ENCODE measurements around the gene SLC7A7. TPM values are rescaled to one million over a fixed set of nuclear protein-coding genes. Genes with fewer than 3 reads are reported as not detected.

The SLC7A7 gene
- total and polyA plus RNA-seq, 9 of the 15 experiments (the other 6 are each of a cell fraction or from before 2014, with no cell fraction given) = 0.07 to 0.68 (median 0.41) TPM

DNA sequence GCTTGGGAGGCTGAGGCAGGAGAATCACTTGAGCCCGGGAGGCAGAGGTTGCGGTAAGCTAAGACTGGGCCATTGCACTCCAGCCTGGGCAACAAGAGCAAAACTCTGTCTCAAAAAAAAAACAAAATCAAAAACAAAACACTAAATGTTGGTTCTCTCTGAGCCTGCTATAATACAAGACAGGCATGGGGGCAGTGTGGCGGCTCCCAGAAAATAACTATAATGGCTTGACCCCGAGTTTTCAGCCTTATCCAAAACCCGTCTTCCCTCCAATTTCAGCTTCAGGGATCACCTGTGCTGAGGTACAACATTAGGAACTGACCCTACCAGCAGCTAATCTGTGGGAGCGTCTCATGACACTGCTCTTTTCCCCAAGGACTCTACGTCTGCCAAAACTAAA lies 862 bp downstream of the SLC7A7 start (continued):
- TF ChIP-seq, protein P1, sequence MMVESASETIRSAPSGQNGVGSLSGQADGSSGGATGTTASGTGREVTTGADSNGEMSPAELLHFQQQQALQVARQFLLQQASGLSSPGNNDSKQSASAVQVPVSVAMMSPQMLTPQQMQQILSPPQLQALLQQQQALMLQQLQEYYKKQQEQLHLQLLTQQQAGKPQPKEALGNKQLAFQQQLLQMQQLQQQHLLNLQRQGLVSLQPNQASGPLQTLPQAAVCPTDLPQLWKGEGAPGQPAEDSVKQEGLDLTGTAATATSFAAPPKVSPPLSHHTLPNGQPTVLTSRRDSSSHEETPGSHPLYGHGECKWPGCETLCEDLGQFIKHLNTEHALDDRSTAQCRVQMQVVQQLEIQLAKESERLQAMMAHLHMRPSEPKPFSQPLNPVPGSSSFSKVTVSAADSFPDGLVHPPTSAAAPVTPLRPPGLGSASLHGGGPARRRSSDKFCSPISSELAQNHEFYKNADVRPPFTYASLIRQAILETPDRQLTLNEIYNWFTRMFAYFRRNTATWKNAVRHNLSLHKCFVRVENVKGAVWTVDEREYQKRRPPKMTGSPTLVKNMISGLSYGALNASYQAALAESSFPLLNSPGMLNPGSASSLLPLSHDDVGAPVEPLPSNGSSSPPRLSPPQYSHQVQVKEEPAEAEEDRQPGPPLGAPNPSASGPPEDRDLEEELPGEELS (CRISPR knock-in tag; IDR thresholded peaks at IDR 0.05; ENCODE audit: borderline replicate concordance) = no peak
- no peak for TF ChIP-seq OTX1 (CRISPR knock-in tag; IDR thresholded peaks at IDR 0.05)

- ATAC-seq (no peak), FAIRE-seq (no peak), DNase-seq (ENCODE audit: extremely low read depth in 1 of 4, low spot score in 3 of 4) (no peak)
- Histone ChIP-seq H4K20me1 (replicated peaks; ENCODE audit: control insufficient read depth, insufficient read depth, low read length) (no peaks in the 10 kb centered on the region), H3K4me3 (no peak overlapping the region), H3K79me2 (ENCODE audit: control insufficient read depth, insufficient read depth, low read length) (no peaks in the 10 kb centered on the region), H2AFZ (ENCODE audit: low read depth, low read length) (no peak overlapping the region), H3K4me2 (ENCODE audit: insufficient read depth, low read length) (no peak overlapping the region), H3K27ac (ENCODE audit: extremely low read depth, low read depth, low read length) (no peak overlapping the region), H3K36me3 (ENCODE audit: control insufficient read depth, insufficient read depth, low read length) (no peaks in the 10 kb centered on the region), H3K9me1 (ENCODE audit: control insufficient read depth, insufficient read depth, low read length) (no peaks in the 10 kb centered on the region), H3K4me1 (replicated peaks in 1 of 2; ENCODE audit: control insufficient read depth in 2 of 2, insufficient read depth in 2 of 2, low read length in 2 of 2) (no peaks in the 10 kb centered on the region; a peak in 1 of 5 replicates), H3K9ac (ENCODE audit: insufficient read depth in 1 of 2, low read depth in 2 of 2, low read length in 2 of 2) (peak overlapping the region in 1 of 2 experiments; percentile 20; a peak in 1 of 4 replicates), H3K9me3 (replicated peaks; ENCODE audit: control insufficient read depth, insufficient read depth, low read depth, low read length) (no peaks in the 10 kb centered on the region), H3K27me3 (ENCODE audit: control insufficient read depth in 2 of 2, insufficient read depth in 2 of 2, low read length in 2 of 2) (peaks cover 7 to 32% of the 10 kb centered on the region in 2 experiments; a peak in 4 of 5 replicates)
- in situ Hi-C loops (cut with MboI) (no loop called here), intact Hi-C loops (cut with micrococcal nuclease) (no loop called here)
- ChIA-PET POLR2A (interaction anchor here (0.5 to 1.4 kb wide), 8 partner anchors 9 to 209 kb away, joined by 3 to 6 read pairs (median 3); no protein-coding TSS in a partner anchor), CTCF (ENCODE audit: low intra/inter-chr PET ratio) (interaction anchor here (0.6 kb wide), 1 partner anchor 38 kb away, joined by 5 read pairs; no protein-coding TSS in a partner anchor)
- WGBS (ENCODE audit: insufficient coverage, low coverage, missing lambda C conversion rate) = 11% methylated on average over 9 of the region's 9 CpGs
- no TSS peak for BruUV-seq (replicated peaks)
- TF ChIP-seq CBX8 (IDR thresholded peaks at IDR 0.05; ENCODE audit: borderline replicate concordance, extremely low read depth, low read depth, low read length, poor library complexity, severe bottlenecking) (no peak), PRMT5 (CRISPR knock-in tag; IDR thresholded peaks at IDR 0.05) (no peak), MAFF (IDR thresholded peaks at IDR 0.05; ENCODE audit: low read length) (no peak), HLTF (IDR thresholded peaks at IDR 0.05) (no peak), HES1 (IDR thresholded peaks at IDR 0.05; ENCODE audit: low read depth) (no peak), NFRKB (IDR thresholded peaks at IDR 0.05; ENCODE audit: low read depth) (no peak)
These were observed 2.1 kb downstream of the SLC7A7 start for GRCh38 chr14:22813145-22813544.
